ENCODE data around the gene ABLIM2.

ABLIM2 gene

GRCh38 chr4:8136529-8136928 lies 22.1 kb downstream of the ABLIM2 start:
- DNase-seq: no peak

GRCh38 chr4:8135666-8136065 lies 22.9 kb downstream of the ABLIM2 start:
- DNase-seq: no peak

GRCh38 chr4:8133897-8134563 lies 24.6 kb downstream of the ABLIM2 start:
- DNase-seq: no peak

- DNase-seq: no peak
Measured at GRCh38 chr4:8132947-8133705, 25.5 kb downstream of the ABLIM2 start.

GRCh38 chr4:8132400-8132799 lies 26.2 kb downstream of the ABLIM2 start:
- no peak for DNase-seq

GRCh38 chr4:8131826-8132225 lies 26.8 kb downstream of the ABLIM2 start:
- DNase-seq: no peak

- no peak for DNase-seq
Measured at GRCh38 chr4:8131210-8131609, 27.4 kb downstream of the ABLIM2 start.

- no peak for DNase-seq
Measured at GRCh38 chr4:8130346-8131066, 28.1 kb downstream of the ABLIM2 start.

GRCh38 chr4:8129785-8130184 lies 28.8 kb downstream of the ABLIM2 start:
- DNase-seq: no peak

- no peak for DNase-seq
Measured at GRCh38 chr4:8129136-8129535, 29.5 kb downstream of the ABLIM2 start.

- no peak for DNase-seq
Measured at GRCh38 chr4:8128100-8128856, 30.3 kb downstream of the ABLIM2 start.

- no peak for DNase-seq
Measured at GRCh38 chr4:8127051-8127826, 31.4 kb downstream of the ABLIM2 start.

- DNase-seq: no peak
Measured at GRCh38 chr4:8126523-8126922, 32.1 kb downstream of the ABLIM2 start.

GRCh38 chr4:8125526-8126056 lies 33.0 kb downstream of the ABLIM2 start:
- no peak for DNase-seq

GRCh38 chr4:8123870-8124269 lies 34.7 kb downstream of the ABLIM2 start:
- no peak for DNase-seq

GRCh38 chr4:8123389-8123788 lies 35.2 kb downstream of the ABLIM2 start:
- no peak for DNase-seq

GRCh38 chr4:8122746-8123145 lies 35.9 kb downstream of the ABLIM2 start:
- no peak for DNase-seq

GRCh38 chr4:8121292-8122015 lies 37.2 kb downstream of the ABLIM2 start:
- DNase-seq: no peak

- no peak for DNase-seq
Measured at GRCh38 chr4:8120501-8120900, 38.1 kb downstream of the ABLIM2 start.

- DNase-seq: no peak
Measured at GRCh38 chr4:8119877-8120276, 38.7 kb downstream of the ABLIM2 start.

GRCh38 chr4:8118531-8118930 lies 40.1 kb downstream of the ABLIM2 start:
- DNase-seq: no peak

All from activated CD4-positive, alpha-beta T cell treated with anti-CD3 and anti-CD28 coated beads, Interleukin-2, amount 50 U/mL, for 16 hours (primary cell).